H9 (cell line): ENCODE measurements around the gene SVOP. TPM values are rescaled to one million over a fixed set of nuclear protein-coding genes. Genes with fewer than 3 reads are reported as not detected.
A peak's percentile ranks its signal among the peaks of the same experiment; 100 is the strongest.

ENCODE experiments used
- DNase-seq: peaks from one replicate; pipeline ENCODE4 v3.0.0-alpha.2; 2017
- H2AFZ ChIP-seq: one replicate; pipeline ENCODE4 v1.6.1; 2013; ENCODE audit warnings: mild to moderate bottlenecking, low read length, control low read depth, moderate library complexity
- H2AK5ac ChIP-seq: 2 replicates; pipeline ENCODE4 v1.6.1; 2013; ENCODE audit warnings: low read length, control low read depth, mixed read lengths; ENCODE audit not compliant: insufficient read length
- H2BK120ac ChIP-seq: one replicate; pipeline ENCODE4 v1.6.1; 2013; ENCODE audit warnings: low read depth, mild to moderate bottlenecking, low read length, control low read depth, inconsistent platforms; ENCODE audit not compliant: poor library complexity, severe bottlenecking
- H2BK12ac ChIP-seq: 2 replicates; pipeline ENCODE4 v1.6.1; 2013; ENCODE audit warnings: low read length, control low read depth, mixed read lengths, low read depth; ENCODE audit not compliant: insufficient read length
- H2BK15ac ChIP-seq: 2 replicates; pipeline ENCODE4 v1.6.1; 2013; ENCODE audit warnings: low read depth, low read length, control low read depth
- H2BK20ac ChIP-seq: one replicate; pipeline ENCODE4 v1.6.1; 2013; ENCODE audit warnings: low read depth, mild to moderate bottlenecking, low read length, control low read depth, inconsistent platforms; ENCODE audit not compliant: poor library complexity, severe bottlenecking
- H2BK5ac ChIP-seq: 2 replicates; pipeline ENCODE4 v1.6.1; 2013; ENCODE audit warnings: low read length, control low read depth, mixed read lengths; ENCODE audit not compliant: insufficient read length
- H3K14ac ChIP-seq: 2 replicates; pipeline ENCODE4 v1.6.1; 2013; ENCODE audit warnings: low read length, control low read depth; ENCODE audit not compliant: insufficient read depth
- H3K18ac ChIP-seq: 2 replicates; pipeline ENCODE4 v1.6.1; 2013; ENCODE audit warnings: low read depth, mild to moderate bottlenecking, mixed read lengths, low read length, control low read depth; ENCODE audit not compliant: insufficient read length
- H3K23ac ChIP-seq: 2 replicates; pipeline ENCODE4 v1.6.1; 2013; ENCODE audit warnings: low read length, control low read depth, mixed read lengths, low read depth; ENCODE audit not compliant: insufficient read length
- H3K23me2 ChIP-seq: 2 replicates; pipeline ENCODE4 v1.6.1; 2013; ENCODE audit warnings: low read depth, mild to moderate bottlenecking, mixed read lengths, low read length, control low read depth; ENCODE audit not compliant: insufficient read length, poor library complexity, severe bottlenecking
- H3K27ac ChIP-seq: 2 replicates; pipeline ENCODE4 v1.5.1; 2013; ENCODE audit warnings: low read length, control low read depth, mixed read lengths, low read depth; ENCODE audit not compliant: insufficient read length
- H3K27me3 ChIP-seq: 2 replicates; pipeline ENCODE4 v1.6.1; 2013; ENCODE audit warnings: low read length, control low read depth, inconsistent platforms; ENCODE audit not compliant: insufficient read depth
- H3K4ac ChIP-seq: 2 replicates; pipeline ENCODE4 v1.6.1; 2013; ENCODE audit warnings: low read depth, mild to moderate bottlenecking, control low read depth, inconsistent platforms, low read length, moderate library complexity
- H3K4me1 ChIP-seq: 2 replicates; pipeline ENCODE4 v1.6.1; 2013; ENCODE audit warnings: low read length, control low read depth, inconsistent platforms; ENCODE audit not compliant: insufficient read depth
- H3K4me2 ChIP-seq: 2 replicates; pipeline ENCODE4 v1.6.1; 2013; ENCODE audit warnings: low read length, control low read depth, mixed read lengths; ENCODE audit not compliant: insufficient read length, insufficient read depth
- H3K56ac ChIP-seq: 2 replicates; pipeline ENCODE4 v1.6.1; 2013; ENCODE audit warnings: low read depth, mild to moderate bottlenecking, mixed read lengths, low read length, control low read depth; ENCODE audit not compliant: insufficient read length
- H3K79me1 ChIP-seq: 2 replicates; pipeline ENCODE4 v1.6.1; 2013; ENCODE audit warnings: low read depth, mild to moderate bottlenecking, moderate library complexity, low read length, control low read depth, inconsistent platforms; ENCODE audit not compliant: insufficient read depth, poor library complexity, severe bottlenecking
- H3K79me2 ChIP-seq: 2 replicates; pipeline ENCODE4 v1.6.1; 2013; ENCODE audit warnings: low read length, control low read depth, inconsistent platforms; ENCODE audit not compliant: insufficient read depth
- H3K9ac ChIP-seq: 2 replicates; pipeline ENCODE4 v1.6.1; 2013; ENCODE audit warnings: low read length, control low read depth, mixed read lengths; ENCODE audit not compliant: insufficient read length; ENCODE audit errors: extremely low read depth
- H3K9me3 ChIP-seq: one replicate; pipeline ENCODE4 v1.6.1; 2013; ENCODE audit warnings: low read depth, low read length, inconsistent platforms; ENCODE audit not compliant: control insufficient read depth
- H3T11ph ChIP-seq: one replicate; pipeline ENCODE4 v1.6.1; 2013; ENCODE audit warnings: mild to moderate bottlenecking, low read length, control low read depth, inconsistent platforms
- H4K20me1 ChIP-seq: one replicate; pipeline ENCODE4 v1.6.1; 2013; ENCODE audit not compliant: control insufficient read depth, insufficient read length, insufficient read depth
- H4K5ac ChIP-seq: 2 replicates; pipeline ENCODE4 v1.6.1; 2013; ENCODE audit warnings: low read depth, mild to moderate bottlenecking, mixed read lengths, low read length, control low read depth; ENCODE audit not compliant: insufficient read length
- H4K8ac ChIP-seq: replicated peaks from 2 replicates; pipeline ENCODE4 v1.6.1; 2013; ENCODE audit warnings: low read length, control low read depth, mixed read lengths, low read depth; ENCODE audit not compliant: insufficient read length
- H4K91ac ChIP-seq: 2 replicates; pipeline ENCODE4 v1.6.1; 2013; ENCODE audit warnings: low read depth, mild to moderate bottlenecking, moderate library complexity, mixed read lengths, low read length, control low read depth; ENCODE audit not compliant: insufficient read length
- H3K27ac Mint-ChIP-seq, 3 experiments: 2 replicates in 2 of 3; 3 replicates in 1 of 3; pipeline ENCODE4 v1.8.0; 2020 to 2021; ENCODE audit warnings: mixed read lengths in 3 of 3, mild to moderate bottlenecking in 1 of 3, moderate library complexity in 1 of 3
- H3K27me3 Mint-ChIP-seq: 2 replicates; pipeline ENCODE4 v1.8.0; 2021; ENCODE audit warnings: low read depth, mild to moderate bottlenecking, moderate library complexity, mixed read lengths
- H3K36me3 Mint-ChIP-seq, 3 experiments: 2 replicates in 2 of 3; 3 replicates in 1 of 3; pipeline ENCODE4 v1.8.0; 2020 to 2021; ENCODE audit warnings: low read depth in 3 of 3, mixed read lengths in 3 of 3; ENCODE audit not compliant: insufficient read depth in 1 of 3
- H3K4me1 Mint-ChIP-seq, 2 experiments: 2 replicates each; pipeline ENCODE4 v1.8.0; 2020; ENCODE audit warnings: mixed read lengths in 2 of 2
- H3K4me3 Mint-ChIP-seq, 2 experiments: 2 replicates in 1 of 2; 3 replicates in 1 of 2; pipeline ENCODE4 v1.8.0; 2020 to 2021; ENCODE audit warnings: mild to moderate bottlenecking in 2 of 2, mixed read lengths in 2 of 2, moderate library complexity in 1 of 2
- H3K9me3 Mint-ChIP-seq, 2 experiments: 2 replicates in 1 of 2; 3 replicates in 1 of 2; pipeline ENCODE4 v1.8.0; 2020; ENCODE audit warnings: mild to moderate bottlenecking in 2 of 2, mixed read lengths in 2 of 2, moderate library complexity in 1 of 2
- WGBS: extraction: QIAGEN DNeasy Blood & Tissue Kit; methylation state at CpG from one replicate; pipeline ENCODE4 v1.1.7; 2013; ENCODE audit warnings: missing lambda C conversion rate, low lambda C conversion rate, mixed read lengths; ENCODE audit not compliant: insufficient read length; ENCODE audit errors: extremely low coverage; 5-methylcytosine and 5-hydroxymethylcytosine counted together
- long read RNA-seq: library from polyadenylated mRNA; unstranded; transcript quantifications from one replicate; pipeline ENCODE4 v2.0.0, GENCODE V29; 2020
- total RNA-seq: library from RNA; stranded (reverse); gene quantifications from 2 replicates; pipeline ENCODE4 v1.2.1, GENCODE V29; 2021
- TF ChIP-seq, protein P1 (sequence below): fragments of 200-600 bp; sonication (generic); conservative IDR thresholded peaks from 3 replicates; pipeline ENCODE4 v1.8.0; 2021; ENCODE audit warnings: antibody characterized with exemption, mild to moderate bottlenecking

Gene SVOP, protein sequence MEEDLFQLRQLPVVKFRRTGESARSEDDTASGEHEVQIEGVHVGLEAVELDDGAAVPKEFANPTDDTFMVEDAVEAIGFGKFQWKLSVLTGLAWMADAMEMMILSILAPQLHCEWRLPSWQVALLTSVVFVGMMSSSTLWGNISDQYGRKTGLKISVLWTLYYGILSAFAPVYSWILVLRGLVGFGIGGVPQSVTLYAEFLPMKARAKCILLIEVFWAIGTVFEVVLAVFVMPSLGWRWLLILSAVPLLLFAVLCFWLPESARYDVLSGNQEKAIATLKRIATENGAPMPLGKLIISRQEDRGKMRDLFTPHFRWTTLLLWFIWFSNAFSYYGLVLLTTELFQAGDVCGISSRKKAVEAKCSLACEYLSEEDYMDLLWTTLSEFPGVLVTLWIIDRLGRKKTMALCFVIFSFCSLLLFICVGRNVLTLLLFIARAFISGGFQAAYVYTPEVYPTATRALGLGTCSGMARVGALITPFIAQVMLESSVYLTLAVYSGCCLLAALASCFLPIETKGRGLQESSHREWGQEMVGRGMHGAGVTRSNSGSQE
- 0.11 and 0.15 TPM in 2 replicates for total RNA-seq
- long read RNA-seq, partial matches to known transcripts: 1 of 2 reads
- long read RNA-seq, other reads (novel, unspliced or antisense): 1 of 2 reads

DNA sequence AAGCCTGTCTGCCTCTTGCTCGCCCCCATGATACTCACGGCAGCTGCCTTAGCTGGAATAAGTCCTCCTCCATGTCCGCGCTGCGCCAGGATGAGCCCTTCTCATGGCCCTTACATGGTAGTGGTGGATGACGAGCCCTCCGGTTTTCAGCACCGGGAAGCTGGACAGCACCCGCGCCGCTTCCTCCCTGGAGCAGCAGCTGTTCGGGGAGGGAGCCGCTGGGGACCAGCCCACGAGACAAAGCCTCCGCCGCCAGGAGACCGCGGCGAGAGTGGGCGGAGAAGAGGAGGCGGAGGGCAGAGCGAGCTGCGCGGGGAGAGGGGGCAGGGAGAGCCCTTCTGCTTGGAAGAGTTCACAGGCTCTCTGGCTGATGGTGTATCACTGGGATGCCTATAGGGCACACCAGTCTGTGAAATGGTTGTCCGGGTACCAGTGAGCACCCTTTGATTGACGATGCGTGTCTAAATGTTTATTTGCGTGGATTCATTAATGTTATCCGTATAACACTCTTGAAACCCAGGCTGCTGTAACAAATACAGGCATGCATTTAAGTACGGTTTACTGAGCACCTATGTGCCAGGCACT lies at the start of gene SVOP:
Gene SVOP, minus strand, starts transcription at position 273 of the 585 bp plus-strand sequence. Its CDS starts 200 bp downstream, at position 73.
- Histone ChIP-seq H3K56ac (no peak within 1 kb of the TSS), H4K20me1 (no peaks in the 10 kb centered on the region), H2AK5ac (no peak within 1 kb of the TSS), H2BK20ac (no peak within 1 kb of the TSS), H3K18ac (no peak within 1 kb of the TSS), H3K23ac (no peak within 1 kb of the TSS), H3K79me2 (no peaks in the 10 kb centered on the region), H3K23me2 (no peaks in the 10 kb centered on the region), H2BK12ac (no peak within 1 kb of the TSS), H4K5ac (no peak within 1 kb of the TSS), H3K79me1 (no peaks in the 10 kb centered on the region), H3K4ac (no peak within 1 kb of the TSS), H3K9me3 (no peaks in the 10 kb centered on the region), H3K4me1 (no peaks in the 10 kb centered on the region), H3K27ac (no peak within 1 kb of the TSS), H2BK15ac (no peak within 1 kb of the TSS), H3K14ac (no peak within 1 kb of the TSS), H3K27me3 (no peaks in the 10 kb centered on the region), H3K9ac (no peak within 1 kb of the TSS), H4K91ac (no peak within 1 kb of the TSS), H2BK5ac (no peak within 1 kb of the TSS), H3K4me2 (peak within 1 kb of the TSS; percentile 35), H3T11ph (no peak within 1 kb of the TSS), H2AFZ (peak within 1 kb of the TSS; percentile 59), H4K8ac (no peak within 1 kb of the TSS), H2BK120ac (no peak within 1 kb of the TSS)
- TF ChIP-seq, protein P1, sequence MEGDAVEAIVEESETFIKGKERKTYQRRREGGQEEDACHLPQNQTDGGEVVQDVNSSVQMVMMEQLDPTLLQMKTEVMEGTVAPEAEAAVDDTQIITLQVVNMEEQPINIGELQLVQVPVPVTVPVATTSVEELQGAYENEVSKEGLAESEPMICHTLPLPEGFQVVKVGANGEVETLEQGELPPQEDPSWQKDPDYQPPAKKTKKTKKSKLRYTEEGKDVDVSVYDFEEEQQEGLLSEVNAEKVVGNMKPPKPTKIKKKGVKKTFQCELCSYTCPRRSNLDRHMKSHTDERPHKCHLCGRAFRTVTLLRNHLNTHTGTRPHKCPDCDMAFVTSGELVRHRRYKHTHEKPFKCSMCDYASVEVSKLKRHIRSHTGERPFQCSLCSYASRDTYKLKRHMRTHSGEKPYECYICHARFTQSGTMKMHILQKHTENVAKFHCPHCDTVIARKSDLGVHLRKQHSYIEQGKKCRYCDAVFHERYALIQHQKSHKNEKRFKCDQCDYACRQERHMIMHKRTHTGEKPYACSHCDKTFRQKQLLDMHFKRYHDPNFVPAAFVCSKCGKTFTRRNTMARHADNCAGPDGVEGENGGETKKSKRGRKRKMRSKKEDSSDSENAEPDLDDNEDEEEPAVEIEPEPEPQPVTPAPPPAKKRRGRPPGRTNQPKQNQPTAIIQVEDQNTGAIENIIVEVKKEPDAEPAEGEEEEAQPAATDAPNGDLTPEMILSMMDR: no peak
- H3K9me3 Mint-ChIP-seq: no peaks in the 10 kb centered on the region
- no peaks in the 10 kb centered on the region; a peak in 1 of 7 replicates for H3K36me3 Mint-ChIP-seq
- H3K4me1 Mint-ChIP-seq: peaks cover 8 to 10% of the 10 kb centered on the region in 2 experiments
- H3K27me3 Mint-ChIP-seq: peaks cover 19% of the 10 kb centered on the region
- WGBS: no CpG with 5 or more reads among the region's 30 CpGs
- peak within 1 kb of the TSS; percentile 44 to 70; a peak in 4 of 5 replicates for H3K4me3 Mint-ChIP-seq
- peak; percentile 96 for DNase-seq
- H3K27ac Mint-ChIP-seq: no peak within 1 kb of the TSS
